Uterus (tissue), 4 donors: ENCODE measurements around the gene ATXN3L. TPM values are rescaled to one million over a fixed set of nuclear protein-coding genes. Genes with fewer than 3 reads are reported as not detected.

Experiments used
- DNase-seq, 2 donors: peaks; one replicate each; pipeline ENCODE4 v3.0.0-alpha.2; 2019 to 2020
- H3K27ac ChIP-seq, 2 donors: fragments of 200-600 bp; sonication (generic); 1 replicate in 1 of 2; 2 replicates in 1 of 2; pipeline ENCODE4 v1.5.1; 2016 to 2018
- H3K27me3 ChIP-seq, 2 donors: fragments of 200-600 bp; sonication (generic); one replicate each; pipeline ENCODE4 v1.5.1; 2018 to 2019; ENCODE audit warnings: control low read depth in 1 of 2
- H3K36me3 ChIP-seq, 2 donors: fragments of 200-600 bp; sonication (generic); one replicate each; pipeline ENCODE4 v1.5.1; 2019; ENCODE audit warnings: control low read depth in 1 of 2
- H3K4me1 ChIP-seq, 2 donors: fragments of 200-600 bp; sonication (generic); one replicate each; pipeline ENCODE4 v1.5.1; 2018 to 2019; ENCODE audit warnings: control low read depth in 1 of 2
- H3K4me3 ChIP-seq, 2 donors: fragments of 200-600 bp; sonication (generic); 1 replicate in 1 of 2; 2 replicates in 1 of 2; pipeline ENCODE4 v1.5.1; 2018 to 2019; ENCODE audit warnings: mild to moderate bottlenecking in 1 of 2
- H3K9me3 ChIP-seq, 2 donors: fragments of 200-600 bp; sonication (generic); one replicate each; pipeline ENCODE4 v1.5.1; 2019; ENCODE audit warnings: control low read depth in 1 of 2
- POLR2A ChIP-seq, 2 donors: fragments of 450-650 bp; IDR thresholded peaks; one replicate each; pipeline ENCODE4 v1.6.1; 2016; ENCODE audit warnings: antibody characterized with exemption in 2 of 2, mild to moderate bottlenecking in 1 of 2, moderate library complexity in 1 of 2
- intact Hi-C: fragments of 100-400 bp; cut with DNase I; formaldehyde crosslinking; loops from one replicate; pipeline ENCODE4 v1.15.1; 2023; ENCODE audit warnings: low total_unique reads
- total RNA-seq, 4 donors: library from RNA; depleted of rRNA in 3 of 4; stranded (reverse); fragments of >200 nt in 3 of 4; gene quantifications; one replicate each; pipeline versions ENCODE4 v1.1.0 to v1.2.4, GENCODE V29; 2014 to 2023
- TF ChIP-seq, protein P1 (sequence below), 4 experiments: fragments of 200-600 bp in 2 of 4; fragments of 450-650 bp in 2 of 4; sonication (generic) in 2 of 4; IDR thresholded peaks; one replicate each; pipeline ENCODE4 v1.5.1; 2016 to 2019; ENCODE audit warnings: antibody characterized with exemption in 4 of 4, mild to moderate bottlenecking in 2 of 4, moderate library complexity in 1 of 4
- donor health status: DM: yes; HTN: yes; CAD: no.

The ATXN3L gene
- total RNA-seq, 4 donors from 2014 or later = not detected

- DNase-seq = no peak
- no peaks in the 10 kb centered on the region for H3K4me1 ChIP-seq
- H3K4me3 ChIP-seq = no peak overlapping the region
- intact Hi-C loops = no loop called here
- no peaks in the 10 kb centered on the region for H3K9me3 ChIP-seq
- no peaks in the 10 kb centered on the region for H3K36me3 ChIP-seq
- no peak overlapping the region for H3K27ac ChIP-seq
- H3K27me3 ChIP-seq = no peaks in the 10 kb centered on the region
- TF ChIP-seq POLR2A (IDR thresholded peaks at IDR 0.05) = no peak
- TF ChIP-seq, protein P1, sequence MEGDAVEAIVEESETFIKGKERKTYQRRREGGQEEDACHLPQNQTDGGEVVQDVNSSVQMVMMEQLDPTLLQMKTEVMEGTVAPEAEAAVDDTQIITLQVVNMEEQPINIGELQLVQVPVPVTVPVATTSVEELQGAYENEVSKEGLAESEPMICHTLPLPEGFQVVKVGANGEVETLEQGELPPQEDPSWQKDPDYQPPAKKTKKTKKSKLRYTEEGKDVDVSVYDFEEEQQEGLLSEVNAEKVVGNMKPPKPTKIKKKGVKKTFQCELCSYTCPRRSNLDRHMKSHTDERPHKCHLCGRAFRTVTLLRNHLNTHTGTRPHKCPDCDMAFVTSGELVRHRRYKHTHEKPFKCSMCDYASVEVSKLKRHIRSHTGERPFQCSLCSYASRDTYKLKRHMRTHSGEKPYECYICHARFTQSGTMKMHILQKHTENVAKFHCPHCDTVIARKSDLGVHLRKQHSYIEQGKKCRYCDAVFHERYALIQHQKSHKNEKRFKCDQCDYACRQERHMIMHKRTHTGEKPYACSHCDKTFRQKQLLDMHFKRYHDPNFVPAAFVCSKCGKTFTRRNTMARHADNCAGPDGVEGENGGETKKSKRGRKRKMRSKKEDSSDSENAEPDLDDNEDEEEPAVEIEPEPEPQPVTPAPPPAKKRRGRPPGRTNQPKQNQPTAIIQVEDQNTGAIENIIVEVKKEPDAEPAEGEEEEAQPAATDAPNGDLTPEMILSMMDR (IDR thresholded peaks at IDR 0.05) = no peak
Observed at GRCh38 chrX:13281289-13281688, 38.6 kb downstream of the ATXN3L start.

GRCh38 chrX:13279279-13280018 is 40.4 kb downstream of the ATXN3L start:
- DNase-seq = no peak

DNA sequence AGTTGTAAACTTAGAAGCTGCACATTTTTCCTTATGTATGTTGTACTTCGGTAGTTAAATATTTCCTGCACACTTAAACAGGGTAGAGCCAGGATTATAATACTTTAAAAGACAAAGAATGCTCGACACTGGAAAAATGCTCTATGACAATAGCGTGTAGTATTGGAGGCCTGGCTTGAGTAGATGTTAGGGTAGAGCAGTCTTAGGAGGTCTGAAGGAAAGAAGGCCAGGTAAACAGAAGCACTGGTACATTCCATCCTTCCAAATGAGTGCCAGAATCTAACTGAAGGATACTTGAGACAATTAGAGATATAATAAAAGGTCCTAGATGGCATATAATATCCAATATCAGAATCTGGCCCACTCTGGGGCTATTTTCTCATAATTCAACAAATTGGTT is 42.3 kb downstream of the ATXN3L start:
- Histone ChIP-seq H3K4me3 (no peak overlapping the region), H3K4me1 (no peaks in the 10 kb centered on the region), H3K27me3 (no peaks in the 10 kb centered on the region), H3K9me3 (no peaks in the 10 kb centered on the region), H3K36me3 (no peaks in the 10 kb centered on the region), H3K27ac (peak overlapping the region in 1 of 2 donors; percentile 13)
- intact Hi-C loops = no loop called here
- no peak for DNase-seq
- no peak for TF ChIP-seq POLR2A (IDR thresholded peaks at IDR 0.05)
- TF ChIP-seq, protein P1 (IDR thresholded peaks at IDR 0.05) = no peak

More at GRCh38 chrX:13279279-13280018, 40.4 kb downstream of the ATXN3L start:
- H3K27me3 ChIP-seq = no peaks in the 10 kb centered on the region
- TF ChIP-seq, protein P1 (IDR thresholded peaks at IDR 0.05) = no peak
- TF ChIP-seq POLR2A (IDR thresholded peaks at IDR 0.05) = no peak
- peak overlapping the region in 1 of 2 donors; percentile 52 for H3K27ac ChIP-seq
- no peaks in the 10 kb centered on the region for H3K9me3 ChIP-seq
- H3K4me3 ChIP-seq = no peak overlapping the region
- no peaks in the 10 kb centered on the region for H3K36me3 ChIP-seq
- no peaks in the 10 kb centered on the region for H3K4me1 ChIP-seq
- intact Hi-C loops = no loop called here

GRCh38 chrX:13276991-13277390 is 42.9 kb downstream of the ATXN3L start:
- no peak overlapping the region for H3K4me3 ChIP-seq
- no peak for TF ChIP-seq POLR2A (IDR thresholded peaks at IDR 0.05)
- TF ChIP-seq, protein P1 (IDR thresholded peaks at IDR 0.05) = no peak

GRCh38 chrX:13275031-13275430 is 44.8 kb downstream of the ATXN3L start:
- Histone ChIP-seq H3K4me3 (no peak overlapping the region), H3K27me3 (no peaks in the 10 kb centered on the region), H3K9me3 (no peaks in the 10 kb centered on the region), H3K36me3 (no peaks in the 10 kb centered on the region), H3K4me1 (no peaks in the 10 kb centered on the region), H3K27ac (no peak overlapping the region)
- DNase-seq = no peak
- no peak for TF ChIP-seq POLR2A (IDR thresholded peaks at IDR 0.05)
- TF ChIP-seq, protein P1 (IDR thresholded peaks at IDR 0.05) = no peak
- intact Hi-C loops = no loop called here

More at GRCh38 chrX:13276991-13277390, 42.9 kb downstream of the ATXN3L start:
- H3K27me3 ChIP-seq = no peaks in the 10 kb centered on the region
- H3K4me1 ChIP-seq = no peaks in the 10 kb centered on the region
- no peaks in the 10 kb centered on the region for H3K36me3 ChIP-seq
- H3K27ac ChIP-seq = peak overlapping the region in 1 of 2 donors; percentile 13
- no peak for DNase-seq
- intact Hi-C loops = no loop called here
- H3K9me3 ChIP-seq = no peaks in the 10 kb centered on the region
